GM19468 (cell line): ENCODE measurements around the gene C18orf32.
"Not testable (repeated sequence)": the region's sequence is repeated elsewhere in the genome, so short reads cannot be mapped to it uniquely, and the experiment has no call there.

Experiments
- ATAC-seq: cut with Tn5 transposase; IDR thresholded peaks from one replicate; pipeline ENCODE4 v1.9.1; 2021; ENCODE audit warnings: mild to moderate bottlenecking, moderate library complexity, moderate number of reproducible peaks; ENCODE audit not compliant: unreplicated experiment; ENCODE audit errors: extremely low read depth

C18orf32 gene

DNA sequence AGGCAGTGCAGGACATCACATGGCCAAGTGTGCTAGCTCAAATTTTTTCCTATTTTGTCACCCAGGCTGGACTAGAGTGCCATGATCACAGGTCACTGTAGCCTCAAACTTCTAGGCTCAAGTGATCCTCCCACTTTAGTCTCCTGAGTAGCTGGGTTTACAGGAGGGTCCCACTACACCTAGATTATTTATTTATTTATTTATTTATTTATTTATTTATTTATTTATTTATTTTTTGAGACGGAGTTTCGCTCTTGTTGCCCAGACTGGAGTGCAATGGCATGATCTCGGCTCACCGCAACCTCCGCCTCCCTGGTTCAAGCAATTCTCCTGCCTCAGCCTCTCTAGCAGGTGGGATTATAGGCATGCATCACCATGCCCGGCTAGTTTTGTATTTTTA lies 12.1 kb downstream of the C18orf32 start:
- ATAC-seq = not testable (repeated sequence)

DNA sequence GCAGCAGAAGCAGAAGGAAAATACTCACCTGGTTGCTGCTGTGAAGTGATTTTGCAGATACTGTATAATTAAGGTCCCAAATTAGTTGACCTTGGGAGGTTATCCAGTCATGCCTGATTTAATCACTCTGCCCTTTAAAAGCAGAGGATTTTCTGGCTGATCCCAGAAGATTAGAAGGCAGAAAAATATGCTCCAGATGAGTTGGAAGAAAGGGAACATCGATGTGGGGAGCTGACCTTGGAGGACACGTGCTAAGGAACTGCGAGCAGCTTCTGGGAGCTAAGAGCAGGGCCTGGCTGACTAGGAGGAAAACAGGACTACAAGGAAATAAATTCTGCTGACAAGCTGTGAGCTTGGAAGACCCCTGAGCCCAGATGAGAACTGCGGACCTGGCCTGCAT lies 13.3 kb downstream of the C18orf32 start:
- ATAC-seq = no peak

DNA sequence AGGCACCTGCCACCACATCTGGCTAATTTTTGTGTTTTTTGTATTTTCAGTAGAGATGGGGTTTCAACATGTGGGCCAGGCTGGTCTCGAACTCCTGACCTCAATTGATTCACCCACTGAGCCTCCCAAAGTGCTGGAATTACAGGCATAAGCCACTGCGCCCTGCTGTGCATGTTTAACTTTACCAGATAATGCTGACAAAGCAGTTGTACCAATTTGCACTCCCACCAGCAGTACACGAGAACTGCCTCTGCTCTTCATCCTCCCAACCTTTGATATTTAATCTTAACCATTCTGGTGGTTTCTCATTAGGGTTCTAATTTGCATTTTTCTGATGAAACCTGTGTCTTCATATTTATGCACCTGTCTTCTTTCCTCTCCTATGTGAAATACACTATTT lies 14.6 kb downstream of the C18orf32 start:
- ATAC-seq = no peak

DNA sequence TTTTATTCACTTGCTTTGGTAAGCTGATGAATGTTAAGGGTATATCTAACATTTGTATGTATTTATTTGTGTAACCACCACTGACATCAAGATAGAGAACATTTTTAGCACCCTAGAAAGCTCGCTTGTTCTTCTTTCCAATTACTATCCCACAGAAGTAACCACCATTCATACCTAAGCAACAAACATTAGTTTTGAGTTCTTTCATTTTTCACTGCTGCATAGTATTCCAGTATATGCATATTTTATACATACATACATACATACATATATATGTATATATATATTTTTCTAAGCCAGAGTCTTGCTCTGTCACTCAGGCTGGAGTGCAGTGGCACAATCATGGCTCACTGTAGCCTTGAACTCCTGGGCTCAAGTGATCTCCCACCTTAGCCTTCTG lies 15.5 kb downstream of the C18orf32 start:
- ATAC-seq = no peak

GRCh38 chr18:49467599-49467998 lies 19.4 kb downstream of the C18orf32 start:
- no peak for ATAC-seq

- ATAC-seq = no peak
Measured at GRCh38 chr18:49467019-49467563, 19.9 kb downstream of the C18orf32 start.

DNA sequence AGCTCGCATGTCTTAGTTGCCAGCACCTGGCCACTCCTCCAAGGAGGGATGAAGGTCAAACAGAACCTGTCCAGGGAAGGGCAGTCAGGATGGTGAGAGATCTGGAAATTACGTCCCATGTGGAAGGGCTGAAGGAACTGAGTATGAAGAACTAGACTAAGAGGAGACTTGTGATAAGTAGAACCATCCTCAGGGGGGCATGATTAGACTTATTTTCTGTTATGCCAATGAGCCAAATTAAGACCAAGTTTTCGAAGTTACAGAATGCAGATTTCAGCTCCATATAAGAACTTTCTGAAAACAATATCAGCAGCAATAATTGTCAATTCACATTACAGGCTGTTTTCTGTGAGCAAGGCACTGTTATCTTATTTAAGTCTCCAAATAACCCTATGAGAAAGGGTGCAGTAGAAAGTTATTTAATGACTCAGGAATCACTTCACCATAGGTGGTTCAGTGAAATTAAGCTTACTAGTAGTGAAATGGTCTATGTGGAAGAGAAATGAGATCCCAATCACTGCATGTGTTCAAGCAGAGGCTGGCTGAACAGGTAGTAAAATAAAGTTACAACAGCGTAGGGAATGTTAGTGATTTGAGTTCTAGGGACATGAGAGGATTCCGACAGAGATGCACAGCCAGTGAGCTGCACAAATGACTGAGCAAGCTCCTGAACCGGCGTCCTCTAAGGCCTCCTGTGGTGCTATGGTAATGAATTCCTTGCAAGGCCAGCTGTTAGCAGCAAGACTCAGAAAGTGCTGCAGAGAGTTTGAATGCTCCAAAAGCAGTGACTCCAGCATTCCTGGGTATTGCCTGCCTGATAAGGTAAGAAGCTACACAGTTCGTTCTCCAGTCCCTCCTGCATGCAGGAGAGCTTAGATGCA lies 22.1 kb downstream of the C18orf32 start:
- ATAC-seq = no peak

DNA sequence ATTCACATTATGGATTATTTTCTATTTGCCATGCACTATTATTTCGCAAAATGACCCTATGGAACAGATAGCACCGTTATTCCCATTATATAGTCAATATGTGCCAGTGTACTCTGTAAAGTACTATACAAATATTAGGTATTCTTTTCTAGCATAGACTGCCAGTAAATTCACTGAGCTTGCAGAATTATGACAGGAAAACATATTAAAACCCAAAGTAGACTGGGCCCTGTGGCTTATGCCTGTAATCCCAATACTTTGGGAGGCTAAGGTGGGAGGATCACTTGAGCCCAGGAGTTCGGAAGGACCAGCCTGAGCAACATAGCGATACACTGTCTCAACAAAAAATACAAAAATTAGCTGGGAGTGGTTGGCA lies 25.4 kb downstream of the C18orf32 start:
- no peak for ATAC-seq

DNA sequence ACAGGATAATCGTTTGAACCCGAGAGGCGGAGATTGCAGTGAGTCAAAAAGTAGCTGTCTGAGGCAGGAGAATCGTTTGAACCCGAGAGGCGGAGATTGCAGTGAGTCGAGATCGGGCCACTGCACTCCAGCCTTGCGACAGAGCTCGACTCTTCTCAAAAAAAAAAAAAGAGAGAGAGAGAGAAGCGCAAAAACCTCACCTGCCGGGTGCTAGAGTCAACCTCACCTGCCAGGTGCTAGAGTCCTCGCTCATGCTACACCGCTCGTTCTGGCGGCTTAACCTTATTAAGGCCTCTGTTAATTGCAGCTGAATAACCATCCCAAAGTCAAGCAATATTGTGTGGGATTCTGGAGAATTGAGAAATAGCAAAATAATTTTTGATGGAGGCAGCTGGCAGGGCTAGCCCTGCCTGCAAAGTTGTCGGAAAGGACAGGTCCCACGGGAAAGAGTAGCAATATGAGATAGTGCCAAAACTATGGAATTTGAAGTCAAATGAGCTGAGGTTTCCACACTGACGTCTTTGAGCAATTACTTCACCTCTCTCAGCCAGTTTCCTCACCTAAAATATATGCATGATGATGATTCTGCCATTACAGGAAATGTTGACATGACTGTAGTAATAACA lies 25.9 kb downstream of the C18orf32 start:
- ATAC-seq = no peak

- ATAC-seq = no peak
Measured at GRCh38 chr18:49459404-49460171, 27.4 kb downstream of the C18orf32 start.

- ATAC-seq = no peak
Measured at GRCh38 chr18:49457616-49458015, 29.4 kb downstream of the C18orf32 start.

GRCh38 chr18:49456794-49457193 lies 30.2 kb downstream of the C18orf32 start:
- ATAC-seq = no peak

DNA sequence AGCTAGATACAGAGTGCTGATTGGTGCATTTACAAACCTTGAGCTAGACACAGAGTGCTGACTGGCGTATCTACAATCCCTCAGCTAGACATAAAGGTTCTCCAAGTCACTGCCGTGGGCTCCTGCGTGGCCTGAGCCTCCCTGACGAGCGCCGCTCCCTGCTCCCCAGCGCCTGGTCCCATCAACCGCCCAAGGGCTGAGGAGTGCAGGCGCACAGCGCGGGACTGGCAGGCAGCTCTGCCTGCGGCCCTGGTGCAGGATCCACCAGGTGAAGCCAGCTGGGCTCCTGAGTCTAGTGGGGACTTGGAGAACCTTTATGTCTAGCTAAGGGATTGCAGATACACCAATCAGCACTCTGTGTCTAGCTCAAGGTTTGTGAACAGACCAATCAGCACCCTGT lies 34.5 kb downstream of the C18orf32 start:
- ATAC-seq = not testable (repeated sequence)

- no peak for ATAC-seq
Measured at GRCh38 chr18:49447810-49448745, 39.0 kb downstream of the C18orf32 start.

GRCh38 chr18:49446481-49446880 lies 40.6 kb downstream of the C18orf32 start:
- no peak for ATAC-seq

- no peak for ATAC-seq
Measured at GRCh38 chr18:49444581-49444980, 42.5 kb downstream of the C18orf32 start.

DNA sequence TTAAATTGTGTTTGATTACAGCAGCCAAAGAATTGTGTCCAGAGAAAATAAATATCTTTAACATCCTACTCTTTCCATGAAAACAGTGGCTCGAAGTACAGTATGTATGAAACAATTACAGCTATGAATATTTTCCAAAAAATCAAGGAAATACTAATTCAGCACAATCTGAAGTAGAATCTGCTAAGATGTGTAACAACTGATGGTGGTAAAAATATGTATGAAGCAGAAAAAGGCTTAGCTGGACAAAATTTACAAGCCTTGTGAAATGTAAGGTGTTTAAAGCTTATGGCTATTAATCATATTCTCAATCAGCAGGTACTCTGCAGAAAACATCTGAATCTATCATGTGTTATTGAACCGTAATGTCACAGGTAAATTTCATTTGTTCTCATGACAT lies 43.2 kb downstream of the C18orf32 start:
- ATAC-seq = no peak

DNA sequence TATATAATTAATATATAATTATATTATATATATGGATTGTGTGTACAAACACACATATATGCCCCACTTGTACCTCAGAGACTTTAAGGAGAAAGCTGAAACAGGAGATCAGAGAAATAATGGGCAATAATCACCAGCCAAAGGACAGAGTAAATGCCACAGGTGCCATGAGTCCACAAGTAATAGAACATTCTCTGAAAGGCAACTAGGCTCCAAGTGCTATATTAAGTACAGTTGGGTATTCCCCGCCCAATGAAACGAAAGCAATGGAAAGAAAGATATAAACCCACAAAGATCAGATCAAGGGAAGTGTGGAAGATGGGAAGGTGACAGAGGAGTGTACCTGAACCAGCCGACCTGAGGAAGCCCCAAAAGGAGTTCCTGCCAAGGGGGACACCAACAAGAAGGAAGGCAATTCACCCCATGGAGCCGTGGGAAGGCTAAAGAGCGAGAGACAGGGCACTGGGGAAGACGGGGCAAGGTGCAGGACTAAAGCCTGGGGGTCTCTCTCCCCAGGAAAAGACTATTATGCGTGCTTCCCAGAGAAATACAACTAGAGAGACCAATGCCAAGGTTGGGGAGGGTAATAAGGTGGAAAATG lies 45.6 kb downstream of the C18orf32 start:
- no peak for ATAC-seq

- ATAC-seq = no peak
Measured at GRCh38 chr18:49435170-49435569, 51.9 kb downstream of the C18orf32 start.
